HTERT RPE-1 (cell line): ENCODE results near the gene PGM1.

Source experiments
- in situ Hi-C: fragments of 300-500 bp; cut with MboI; formaldehyde crosslinking; loops from 4 replicates; pipeline ENCODE4 v1.14.3; 2020; ENCODE audit warnings: low sequenced_read_pairs

Gene PGM1

DNA sequence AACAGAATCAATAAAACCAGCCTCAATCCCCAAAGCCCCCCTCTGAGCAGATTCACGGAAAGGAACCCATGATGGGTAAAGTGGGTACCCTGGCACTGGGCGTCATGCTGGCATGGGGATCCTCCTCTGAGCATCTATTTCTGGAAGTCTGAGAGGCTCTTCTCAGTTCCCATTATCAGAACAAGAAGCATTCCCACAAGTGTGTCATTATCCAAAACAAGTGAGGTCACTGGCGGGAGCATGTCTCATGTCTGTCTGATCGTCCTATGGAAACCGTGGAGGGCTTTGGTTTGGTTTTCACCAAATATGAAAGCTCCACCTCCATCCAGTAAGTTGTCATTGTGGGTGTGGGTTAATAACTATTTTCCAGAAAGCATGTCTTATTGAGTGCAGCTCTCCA lies 70.7 kb downstream of the PGM1 start:
- in situ Hi-C loops: no loop called here

- in situ Hi-C loops: no loop called here
Observed at GRCh38 chr1:63664742-63665141, 71.5 kb downstream of the PGM1 start.

DNA sequence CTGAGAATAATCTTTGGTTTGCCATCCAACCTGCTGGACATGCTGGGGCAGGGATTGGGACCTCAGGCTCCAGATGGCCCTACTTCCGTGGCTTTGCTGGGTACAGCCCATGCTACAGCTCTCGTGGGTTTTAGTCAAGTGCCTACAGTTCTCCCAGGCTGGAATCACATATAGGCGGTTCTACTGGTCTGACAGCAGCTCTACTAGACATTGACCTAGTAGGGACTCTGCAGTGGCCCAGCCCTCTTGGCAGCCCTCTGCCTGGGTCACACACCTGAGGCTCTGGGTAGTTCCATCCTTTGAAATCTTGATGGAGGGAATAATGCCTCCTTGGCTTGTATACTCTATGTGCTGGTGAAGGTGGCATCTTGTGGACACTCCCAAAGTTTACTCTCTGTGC lies 72.2 kb downstream of the PGM1 start:
- in situ Hi-C loops: no loop called here

- in situ Hi-C loops: no loop called here
Observed at GRCh38 chr1:63665824-63666223, 72.6 kb downstream of the PGM1 start.

GRCh38 chr1:63668298-63668697 lies 75.1 kb downstream of the PGM1 start:
- in situ Hi-C loops: no loop called here

DNA sequence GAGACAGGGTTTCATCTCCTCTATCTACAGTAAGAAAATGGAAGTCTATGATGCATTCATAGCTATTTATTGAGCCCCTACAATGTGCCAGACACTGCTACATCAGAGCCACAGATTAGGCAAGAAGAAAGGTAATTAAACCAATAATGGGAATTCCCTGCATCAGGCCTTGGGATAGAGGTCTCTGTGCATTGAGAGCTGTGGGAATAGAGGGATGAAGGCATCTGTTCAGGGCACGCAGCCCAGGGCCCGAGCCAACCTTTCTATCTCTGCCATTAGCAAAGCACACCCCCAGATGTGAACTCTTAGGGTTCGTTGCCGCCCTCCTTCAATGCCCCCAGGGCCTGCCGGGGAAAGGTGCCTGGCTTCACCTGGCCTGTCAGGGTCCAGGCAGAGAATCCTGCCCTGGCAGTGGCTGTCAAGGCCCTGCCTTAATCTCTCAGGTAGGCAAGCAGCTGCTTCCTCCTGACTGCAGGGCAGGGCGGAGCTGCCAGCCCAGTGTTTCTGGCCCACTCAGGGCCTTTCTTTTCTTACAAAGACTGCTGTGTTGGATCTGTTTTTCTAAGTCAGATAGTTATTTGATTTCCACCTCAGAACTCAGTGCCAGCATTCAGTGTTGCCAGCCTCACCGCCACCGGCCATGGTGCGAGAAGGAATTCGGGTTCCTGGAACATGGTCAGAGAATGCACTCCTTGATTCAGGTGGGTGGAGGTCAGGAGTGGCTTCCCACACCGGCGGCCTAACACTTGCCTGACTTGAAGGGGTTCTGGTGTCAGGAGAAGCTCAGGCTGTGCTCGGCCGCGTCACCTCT lies 76.1 kb downstream of the PGM1 start:
- in situ Hi-C loops: no loop called here

- in situ Hi-C loops: no loop called here
Observed at GRCh38 chr1:63670164-63670563, 77.0 kb downstream of the PGM1 start.

DNA sequence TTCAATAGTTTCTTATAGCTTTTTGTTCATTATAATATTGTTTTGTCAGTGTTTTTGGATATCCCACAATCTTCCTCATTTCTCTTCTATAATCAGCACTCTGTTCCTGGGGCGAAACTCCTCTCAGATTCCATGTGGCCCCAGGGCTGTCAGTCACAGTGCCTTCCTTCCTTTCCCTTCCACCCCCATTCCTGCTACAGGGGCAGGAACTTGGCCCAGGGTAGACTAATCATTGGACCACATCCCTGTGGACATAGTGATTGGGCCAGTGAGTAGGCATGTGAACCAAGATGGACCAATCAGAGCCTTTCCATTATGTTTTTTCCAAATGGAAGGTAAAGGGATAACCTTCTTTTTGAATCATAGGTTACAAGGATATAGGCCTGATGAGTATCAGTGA lies 78.3 kb downstream of the PGM1 start:
- in situ Hi-C loops: no loop called here

DNA sequence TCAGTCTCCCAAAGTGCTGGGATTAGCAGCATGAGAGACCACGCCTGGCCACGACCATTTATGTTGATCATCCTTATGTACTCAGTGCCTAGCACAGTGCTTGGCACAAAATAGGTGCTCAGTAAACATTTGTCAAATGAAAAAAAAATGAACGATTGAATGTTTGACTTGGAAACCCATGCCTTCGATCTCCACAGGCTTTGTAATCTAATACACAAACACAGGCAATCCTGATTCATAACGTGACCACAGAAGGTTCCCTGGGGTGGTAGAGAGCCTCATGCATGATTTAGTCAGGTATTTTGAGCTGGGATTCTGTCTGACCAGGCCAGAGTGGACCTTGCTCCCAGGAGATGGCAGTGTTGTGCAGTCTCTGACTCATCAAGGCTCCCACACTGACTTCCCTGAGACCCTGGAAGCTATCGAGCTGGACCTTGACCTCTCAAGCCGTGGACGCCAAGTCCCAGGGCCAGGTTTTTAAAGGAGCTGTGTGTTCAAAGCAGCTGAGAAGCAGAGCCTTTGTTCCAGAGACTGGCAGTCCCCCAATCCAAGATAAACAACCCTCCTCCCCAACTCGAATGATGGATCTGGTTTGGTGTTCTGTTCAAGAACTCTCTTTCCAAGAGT lies 81.1 kb downstream of the PGM1 start:
- in situ Hi-C loops: no loop called here

GRCh38 chr1:63674865-63675419 lies 81.7 kb downstream of the PGM1 start:
- in situ Hi-C loops: no loop called here

- in situ Hi-C loops: no loop called here
Observed at GRCh38 chr1:63675420-63675931, 82.3 kb downstream of the PGM1 start.

DNA sequence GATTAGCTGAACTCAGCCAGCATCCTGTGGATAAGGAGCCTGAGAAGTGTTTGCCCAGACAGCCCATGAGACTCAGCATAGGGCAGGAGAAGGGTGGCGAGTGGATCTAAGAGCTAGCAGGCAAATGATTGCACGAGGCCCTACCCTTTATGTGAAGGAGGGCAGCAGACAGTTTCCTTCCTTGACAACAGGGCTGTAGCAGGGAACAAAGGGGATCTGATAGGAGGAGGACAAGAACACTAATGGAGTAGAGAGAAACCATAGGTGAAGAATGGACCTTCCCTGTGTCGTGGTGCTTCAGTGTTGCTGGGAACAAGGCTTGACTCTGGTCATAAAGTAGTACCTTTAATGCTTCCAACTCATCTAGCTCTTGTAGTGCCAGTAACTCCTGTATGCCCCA lies 84.3 kb downstream of the PGM1 start:
- in situ Hi-C loops: no loop called here

DNA sequence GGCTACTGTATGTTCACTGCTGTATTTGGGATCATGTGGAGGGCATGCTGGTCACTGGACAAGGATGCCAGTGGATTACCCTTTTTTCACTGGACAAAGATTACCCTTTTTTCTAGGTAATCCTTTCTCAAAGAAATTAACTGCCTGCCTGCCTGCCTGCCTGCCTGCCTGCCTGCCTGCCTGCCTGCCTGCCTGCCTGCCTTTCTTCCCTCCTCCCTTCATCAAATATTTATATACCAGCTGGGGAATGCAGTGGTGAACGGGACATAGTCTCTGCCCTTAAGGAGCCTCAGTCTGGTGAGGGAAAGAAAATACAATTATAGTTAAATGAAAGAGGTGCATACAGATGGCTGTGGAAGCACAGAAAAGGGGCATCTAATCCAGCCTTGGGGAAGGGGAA lies 85.0 kb downstream of the PGM1 start:
- in situ Hi-C loops: no loop called here

DNA sequence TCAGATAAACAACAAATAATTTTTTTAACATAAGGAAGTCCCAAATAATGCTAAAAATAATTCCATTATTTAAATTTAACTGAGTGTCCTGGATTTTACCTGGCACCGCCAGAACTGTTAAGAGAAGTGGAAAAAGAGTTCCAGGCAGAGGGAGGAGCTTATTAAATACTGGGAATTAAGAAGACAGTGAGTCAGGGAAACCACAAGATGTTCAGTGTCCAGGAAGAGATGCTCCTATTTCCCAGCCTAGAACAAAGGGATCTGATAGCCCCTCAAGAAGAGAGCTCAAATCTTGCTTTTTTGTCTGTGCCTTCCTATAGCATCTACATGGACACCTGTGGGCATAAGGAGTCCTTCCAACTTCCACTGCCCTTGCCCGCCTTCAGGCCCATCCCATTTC lies 85.9 kb downstream of the PGM1 start:
- in situ Hi-C loops: no loop called here

- in situ Hi-C loops: no loop called here
Observed at GRCh38 chr1:63679589-63679988, 86.4 kb downstream of the PGM1 start.

- in situ Hi-C loops: no loop called here
Observed at GRCh38 chr1:63682936-63683335, 89.7 kb downstream of the PGM1 start.

- in situ Hi-C loops: no loop called here
Observed at GRCh38 chr1:63683759-63684158, 90.5 kb downstream of the PGM1 start.

DNA sequence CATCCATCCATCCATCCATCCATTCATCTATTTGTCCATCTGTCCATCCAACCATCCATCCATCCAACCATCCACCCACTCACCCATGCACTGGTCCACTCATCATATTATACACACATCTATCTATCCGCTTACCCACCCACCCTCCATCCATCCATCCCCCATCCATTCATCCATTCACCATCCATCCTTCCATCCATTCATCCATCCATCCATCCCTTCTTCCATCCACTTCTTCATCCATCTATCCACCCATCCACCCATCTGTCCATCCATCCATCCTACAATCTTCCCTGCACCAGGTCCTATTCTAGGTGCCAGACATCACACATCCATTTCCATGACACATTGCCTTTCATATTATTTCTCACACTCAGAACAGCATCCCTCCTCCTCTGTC lies 93.5 kb downstream of the PGM1 start:
- in situ Hi-C loops: no loop called here

- in situ Hi-C loops: no loop called here
Observed at GRCh38 chr1:63688302-63688890, 95.2 kb downstream of the PGM1 start.

- in situ Hi-C loops: no loop called here
Observed at GRCh38 chr1:63690966-63691700, 97.9 kb downstream of the PGM1 start.
